Keratinocyte (primary cell): Measurements from ENCODE around the gene RELA. TPM values are rescaled to one million over a fixed set of nuclear protein-coding genes. Genes with fewer than 3 reads are reported as not detected.
A peak's percentile ranks its signal among the peaks of the same experiment; 100 is the strongest.

Source experiments
- DNase-seq: peaks from one replicate; pipeline ENCODE4 v3.0.0-alpha.2; 2011; ENCODE audit warnings: low read depth, missing footprints, low spot score
- FAIRE-seq: peaks from 2 replicates; lab custom pipeline; 2011; peaks lifted over from hg19 to GRCh38; lab: Jason Lieb, UNC
- H2AFZ ChIP-seq: 2 replicates; pipeline ENCODE4 v1.6.0; 2012; ENCODE audit warnings: low read length, control low read depth, inconsistent platforms; ENCODE audit not compliant: control insufficient read depth
- H3K27ac ChIP-seq: 2 replicates; pipeline ENCODE4 v1.5.1; 2011; ENCODE audit warnings: low read length; ENCODE audit not compliant: control insufficient read depth, insufficient read depth
- H3K27me3 ChIP-seq: 3 replicates; pipeline ENCODE4 v1.6.0; 2011; ENCODE audit warnings: low read length; ENCODE audit not compliant: control insufficient read depth, insufficient read depth; ENCODE audit errors: extremely low read depth
- H3K36me3 ChIP-seq, 2 experiments: 2 replicates in 1 of 2; 3 replicates in 1 of 2; pipeline ENCODE4 v1.5.1; 2011; ENCODE audit warnings: low read length in 2 of 2, mild to moderate bottlenecking in 1 of 2; ENCODE audit not compliant: control insufficient read depth in 2 of 2, insufficient read depth in 2 of 2; ENCODE audit errors: extremely low read depth in 1 of 2
- H3K4me1 ChIP-seq: 3 replicates; pipeline ENCODE4 v1.5.1; 2011; ENCODE audit warnings: low read length; ENCODE audit not compliant: control insufficient read depth, insufficient read depth; ENCODE audit errors: extremely low read depth
- H3K4me2 ChIP-seq: 3 replicates; pipeline ENCODE4 v1.6.0; 2011; ENCODE audit warnings: low read depth, low read length; ENCODE audit not compliant: control insufficient read depth, insufficient read depth; ENCODE audit errors: extremely low read depth
- H3K4me3 ChIP-seq, 3 experiments: fragments of 200-600 bp in 1 of 3; sonication (generic) in 1 of 3; 2 replicates in 2 of 3; 3 replicates in 1 of 3; pipeline ENCODE4 v1.5.1; 2011 to 2016; ENCODE audit warnings: low read length in 3 of 3, mild to moderate bottlenecking in 3 of 3, control low read depth in 2 of 3, inconsistent platforms in 1 of 3, low read depth in 1 of 3, mixed read lengths in 1 of 3, mixed run types in 1 of 3, moderate library complexity in 1 of 3; ENCODE audit not compliant: control insufficient read depth in 2 of 3, insufficient read depth in 2 of 3; ENCODE audit errors: extremely low read depth in 1 of 3
- H3K79me2 ChIP-seq: 2 replicates; pipeline ENCODE4 v1.6.0; 2012; ENCODE audit warnings: low read length; ENCODE audit not compliant: control insufficient read depth, insufficient read depth
- H3K9ac ChIP-seq: 3 replicates; pipeline ENCODE4 v1.6.0; 2011; ENCODE audit warnings: low read length; ENCODE audit not compliant: control insufficient read depth, insufficient read depth; ENCODE audit errors: extremely low read depth
- H3K9me1 ChIP-seq: 3 replicates; pipeline ENCODE4 v1.6.0; 2011; ENCODE audit warnings: low read length; ENCODE audit not compliant: control insufficient read depth, insufficient read depth; ENCODE audit errors: extremely low read depth
- H3K9me3 ChIP-seq: 2 replicates; pipeline ENCODE4 v1.5.1; 2012; ENCODE audit warnings: low read depth, low read length; ENCODE audit not compliant: control insufficient read depth
- H4K20me1 ChIP-seq: 3 replicates; pipeline ENCODE4 v1.6.0; 2011; ENCODE audit warnings: low read length; ENCODE audit not compliant: control insufficient read depth, insufficient read depth; ENCODE audit errors: extremely low read depth
- EZH2 ChIP-seq: IDR thresholded peaks from one replicate; pipeline ENCODE4 v1.6.1; 2012; ENCODE audit warnings: inconsistent platforms, mild to moderate bottlenecking, low read length, moderate library complexity
- dilution Hi-C: fragments of 300-500 bp; cut with MboI; formaldehyde crosslinking; loops from one replicate; pipeline ENCODE4 v1.7.0; 2020; ENCODE audit warnings: low sequenced_read_pairs; ENCODE audit not compliant: extremely low pct_ligation_motif_present
- polyA plus RNA-seq, 5 experiments: library from polyadenylated mRNA; depleted of rRNA in 3 of 5; stranded (reverse) in 3 of 5; stranded (forward) in 1 of 5; unstranded in 1 of 5; fragments of >200 nt; gene quantifications; 1 replicate in 1 of 5; 2 replicates in 3 of 5; 3 replicates in 1 of 5; pipeline versions ENCODE4 v1.2.1 to v1.2.3, GENCODE V29; 2011 to 2012; ENCODE audit warnings: missing spikeins in 2 of 5, low read depth in 1 of 5, low replicate concordance in 1 of 5
- TF ChIP-seq, protein P1 (sequence below), 3 experiments: IDR thresholded peaks in 1 of 3; conservative IDR thresholded peaks in 1 of 3; optimal IDR thresholded peaks in 1 of 3; 2 replicates in 2 of 3; 3 replicates in 1 of 3; pipeline versions ENCODE3 to v1.5.1; 2011; ENCODE audit warnings: low read length in 3 of 3, mild to moderate bottlenecking in 3 of 3, moderate library complexity in 2 of 3, control low read depth in 1 of 3, inconsistent platforms in 1 of 3; ENCODE audit not compliant: insufficient read depth in 2 of 3; ENCODE audit errors: extremely low read depth in 1 of 3

RELA gene
- polyA plus RNA-seq, 1 donor (not counting 4 experiments of a cell fraction or from before 2014, with no cell fraction given): 20.4 TPM

GRCh38 chr11:65650547-65651338 is 12.0 kb downstream of the RELA start:
- no peak for DNase-seq
- H3K4me1 ChIP-seq: peaks cover 33% of the 10 kb centered on the region
- FAIRE-seq: no peak

GRCh38 chr11:65649656-65650546 is 12.8 kb downstream of the RELA start:
- Histone ChIP-seq H2AFZ (no peak overlapping the region), H3K27me3 (no peaks in the 10 kb centered on the region), H4K20me1 (no peaks in the 10 kb centered on the region), H3K9me1 (no peaks in the 10 kb centered on the region), H3K4me1 (peaks cover 33% of the 10 kb centered on the region), H3K4me3 (no peak overlapping the region), H3K9me3 (no peaks in the 10 kb centered on the region), H3K79me2 (no peaks in the 10 kb centered on the region), H3K9ac (no peak overlapping the region), H3K4me2 (peak overlapping the region; percentile 41), H3K27ac (no peak overlapping the region), H3K36me3 (peaks cover 7 to 14% of the 10 kb centered on the region in 2 experiments)
- DNase-seq (no peak), FAIRE-seq (no peak)
- dilution Hi-C loops: no loop called here
- no peak for TF ChIP-seq EZH2
- TF ChIP-seq, protein P1, sequence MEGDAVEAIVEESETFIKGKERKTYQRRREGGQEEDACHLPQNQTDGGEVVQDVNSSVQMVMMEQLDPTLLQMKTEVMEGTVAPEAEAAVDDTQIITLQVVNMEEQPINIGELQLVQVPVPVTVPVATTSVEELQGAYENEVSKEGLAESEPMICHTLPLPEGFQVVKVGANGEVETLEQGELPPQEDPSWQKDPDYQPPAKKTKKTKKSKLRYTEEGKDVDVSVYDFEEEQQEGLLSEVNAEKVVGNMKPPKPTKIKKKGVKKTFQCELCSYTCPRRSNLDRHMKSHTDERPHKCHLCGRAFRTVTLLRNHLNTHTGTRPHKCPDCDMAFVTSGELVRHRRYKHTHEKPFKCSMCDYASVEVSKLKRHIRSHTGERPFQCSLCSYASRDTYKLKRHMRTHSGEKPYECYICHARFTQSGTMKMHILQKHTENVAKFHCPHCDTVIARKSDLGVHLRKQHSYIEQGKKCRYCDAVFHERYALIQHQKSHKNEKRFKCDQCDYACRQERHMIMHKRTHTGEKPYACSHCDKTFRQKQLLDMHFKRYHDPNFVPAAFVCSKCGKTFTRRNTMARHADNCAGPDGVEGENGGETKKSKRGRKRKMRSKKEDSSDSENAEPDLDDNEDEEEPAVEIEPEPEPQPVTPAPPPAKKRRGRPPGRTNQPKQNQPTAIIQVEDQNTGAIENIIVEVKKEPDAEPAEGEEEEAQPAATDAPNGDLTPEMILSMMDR (optimal IDR thresholded peaks at IDR 0.05 in 1 of 3, IDR thresholded peaks at IDR 0.05 in 1 of 3, conservative IDR thresholded peaks at IDR 0.05 in 1 of 3; ENCODE audit: extremely low read depth in 1 of 3, insufficient read depth in 2 of 3, low read length in 3 of 3): no peak

More at GRCh38 chr11:65650547-65651338, 12.0 kb downstream of the RELA start:
- H3K4me3 ChIP-seq: peak overlapping the region in 1 of 3 experiments; percentile 18
- no peak overlapping the region for H2AFZ ChIP-seq
- no peaks in the 10 kb centered on the region for H3K9me1 ChIP-seq
- H4K20me1 ChIP-seq: no peaks in the 10 kb centered on the region
- peak overlapping the region; percentile 15 for H3K27ac ChIP-seq
- no peaks in the 10 kb centered on the region for H3K9me3 ChIP-seq
- TF ChIP-seq EZH2: no peak
- TF ChIP-seq, protein P1 (optimal IDR thresholded peaks at IDR 0.05 in 1 of 3, IDR thresholded peaks at IDR 0.05 in 1 of 3, conservative IDR thresholded peaks at IDR 0.05 in 1 of 3; ENCODE audit: extremely low read depth in 1 of 3, insufficient read depth in 2 of 3, low read length in 3 of 3): peak in 1 of 3 experiments; percentile 9
- H3K27me3 ChIP-seq: no peaks in the 10 kb centered on the region
- dilution Hi-C loops: no loop called here
- H3K36me3 ChIP-seq: peaks cover 15 to 17% of the 10 kb centered on the region in 2 experiments
- H3K4me2 ChIP-seq: peak overlapping the region; percentile 41
- no peak overlapping the region for H3K9ac ChIP-seq
- H3K79me2 ChIP-seq: no peaks in the 10 kb centered on the region
